ENCODE data around the gene CCDC187.

The CCDC187 gene

GRCh38 chr9:136223871-136224640 is 79.8 kb downstream of the CCDC187 start:
- no peak for DNase-seq (ENCODE audit: low read depth)

GRCh38 chr9:136222906-136223285 is 81.0 kb downstream of the CCDC187 start:
- DNase-seq (ENCODE audit: low read depth) = no peak

GRCh38 chr9:136222166-136222905 is 81.6 kb downstream of the CCDC187 start:
- DNase-seq (ENCODE audit: low read depth) = no peak

- no peak for DNase-seq (ENCODE audit: low read depth)
Observed at GRCh38 chr9:136220017-136220729, 83.7 kb downstream of the CCDC187 start.

- no peak for DNase-seq (ENCODE audit: low read depth)
Observed at GRCh38 chr9:136219276-136219675, 84.6 kb downstream of the CCDC187 start.

- DNase-seq (ENCODE audit: low read depth) = no peak
Observed at GRCh38 chr9:136218673-136219072, 85.2 kb downstream of the CCDC187 start.

- no peak for DNase-seq (ENCODE audit: low read depth)
Observed at GRCh38 chr9:136218271-136218670, 85.6 kb downstream of the CCDC187 start.

- DNase-seq (ENCODE audit: low read depth) = no peak
Observed at GRCh38 chr9:136216541-136217244, 87.2 kb downstream of the CCDC187 start.

GRCh38 chr9:136213733-136214132 is 90.2 kb downstream of the CCDC187 start:
- DNase-seq (ENCODE audit: low read depth) = no peak

GRCh38 chr9:136212345-136212950 is 91.4 kb downstream of the CCDC187 start:
- DNase-seq (ENCODE audit: low read depth) = no peak

- no peak for DNase-seq (ENCODE audit: low read depth)
Observed at GRCh38 chr9:136211441-136212344, 92.2 kb downstream of the CCDC187 start.

- DNase-seq (ENCODE audit: low read depth) = no peak
Observed at GRCh38 chr9:136211006-136211405, 92.9 kb downstream of the CCDC187 start.

GRCh38 chr9:136210276-136210675 is 93.6 kb downstream of the CCDC187 start:
- no peak for DNase-seq (ENCODE audit: low read depth)

GRCh38 chr9:136209786-136210185 is 94.1 kb downstream of the CCDC187 start:
- no peak for DNase-seq (ENCODE audit: low read depth)

GRCh38 chr9:136209232-136209631 is 94.7 kb downstream of the CCDC187 start:
- DNase-seq (ENCODE audit: low read depth) = no peak

GRCh38 chr9:136208675-136209074 is 95.2 kb downstream of the CCDC187 start:
- no peak for DNase-seq (ENCODE audit: low read depth)

GRCh38 chr9:136207616-136208015 is 96.3 kb downstream of the CCDC187 start:
- no peak for DNase-seq (ENCODE audit: low read depth)

- DNase-seq (ENCODE audit: low read depth) = no peak
Observed at GRCh38 chr9:136206602-136207275, 97.2 kb downstream of the CCDC187 start.

GRCh38 chr9:136205707-136205992 is 98.2 kb downstream of the CCDC187 start:
- DNase-seq (ENCODE audit: low read depth) = no peak

Measured in stimulated activated CD8-positive, alpha-beta memory T cell treated with anti-CD3 and anti-CD28 coated beads, Interleukin-12 subunit alpha, Interleukin-12 subunit beta, amount 100 ng/mL, for 4 hours (primary cell).